Breast epithelium (tissue), 4 donors: Measurements from ENCODE around the gene RAB43. TPM values are rescaled to one million over a fixed set of nuclear protein-coding genes. Genes with fewer than 3 reads are reported as not detected.

Source experiments
- DNase-seq, 2 donors: peaks; one replicate each; pipeline ENCODE4 v3.0.0-alpha.2; 2019; ENCODE audit warnings: low spot score in 2 of 2
- H3K27ac ChIP-seq, 2 donors: fragments of 200-600 bp; sonication (generic) in 1 of 2; one replicate each; pipeline ENCODE4 v1.5.1; 2016 to 2019; ENCODE audit warnings: mild to moderate bottlenecking in 1 of 2
- H3K27me3 ChIP-seq, 2 donors: fragments of 200-600 bp; sonication (generic) in 1 of 2; one replicate each; pipeline versions ENCODE4 v1.5.1 to v1.6.0; 2017 to 2019; ENCODE audit warnings: control low read depth in 1 of 2, mild to moderate bottlenecking in 1 of 2
- H3K36me3 ChIP-seq: fragments of 200-600 bp; one replicate; pipeline ENCODE4 v1.5.1; 2019
- H3K4me1 ChIP-seq, 2 donors: fragments of 200-600 bp; sonication (generic); one replicate each; pipeline ENCODE4 v1.5.1; 2016 to 2019; ENCODE audit warnings: control low read depth in 1 of 2
- H3K4me3 ChIP-seq, 3 donors: fragments of 200-600 bp; sonication (generic); 1 replicate in 2 of 3; 2 replicates in 1 of 3; pipeline ENCODE4 v1.5.1; 2016 to 2019; ENCODE audit warnings: mild to moderate bottlenecking in 3 of 3, moderate library complexity in 2 of 3
- H3K9me3 ChIP-seq, 2 donors: fragments of 200-600 bp; sonication (generic) in 1 of 2; one replicate each; pipeline ENCODE4 v1.5.1; 2016 to 2019; ENCODE audit warnings: control low read depth in 1 of 2
- POLR2A ChIP-seq: fragments of 450-650 bp; IDR thresholded peaks from one replicate; pipeline ENCODE4 v1.6.1; 2016; ENCODE audit warnings: antibody characterized with exemption, mild to moderate bottlenecking, moderate library complexity
- POLR2AphosphoS5 ChIP-seq, 3 donors: sonication (generic); formaldehyde crosslinking; IDR thresholded peaks; one replicate each; pipeline ENCODE4 v1.6.1; 2017; ENCODE audit warnings: antibody characterized with exemption in 3 of 3
- intact Hi-C: fragments of 100-400 bp; cut with DNase I; formaldehyde crosslinking; loops from one replicate; pipeline ENCODE4 v1.15.1; 2023; ENCODE audit warnings: low total_unique reads
- total RNA-seq, 3 donors: library from RNA; depleted of rRNA; stranded (reverse); fragments of >200 nt; gene quantifications; one replicate each; pipeline ENCODE4 v1.1.0, GENCODE V29; 2016
- TF ChIP-seq, protein P1 (sequence below), 3 donors: fragments of 450-650 bp; IDR thresholded peaks; one replicate each; pipeline ENCODE4 v1.5.1; 2016 to 2017; ENCODE audit warnings: antibody characterized with exemption in 3 of 3, mild to moderate bottlenecking in 3 of 3, moderate library complexity in 3 of 3

The RAB43 gene
- total RNA-seq, 3 donors from 2014 or later: 5.6 to 17.0 (median 17.0) TPM

DNA sequence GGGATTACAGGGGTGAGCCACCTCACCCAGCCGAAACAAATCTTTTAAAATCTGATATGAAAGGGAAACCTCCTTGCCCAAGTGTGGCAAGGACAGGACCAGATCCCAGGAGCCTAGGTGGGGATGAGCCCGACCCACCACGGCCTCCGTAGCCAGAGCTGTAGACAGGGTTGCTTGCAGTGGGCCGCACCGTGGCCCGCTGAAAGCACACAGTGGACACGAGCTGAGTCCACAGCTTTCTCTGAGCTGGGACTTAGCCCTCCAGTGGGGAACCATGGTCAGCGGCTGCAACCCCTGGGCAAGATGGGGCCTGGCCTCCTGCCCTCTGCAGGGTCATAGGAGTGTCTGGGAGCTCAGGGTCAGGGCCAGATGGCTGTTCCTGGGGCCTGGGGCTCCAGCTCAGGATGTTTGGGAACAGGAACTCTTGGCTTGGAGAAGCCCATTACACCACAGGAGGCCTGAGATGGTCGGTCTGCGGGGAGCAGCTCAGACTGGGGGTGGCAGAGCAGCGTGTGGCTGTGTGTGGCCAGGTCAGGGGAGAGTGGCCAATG is 36.4 kb downstream of the RAB43 start:
- no peaks in the 10 kb centered on the region for H3K9me3 ChIP-seq
- H3K4me3 ChIP-seq: no peak overlapping the region
- intact Hi-C loops: no loop called here
- peaks cover 0 to 4% of the 10 kb centered on the region in 2 donors for H3K4me1 ChIP-seq
- no peaks in the 10 kb centered on the region for H3K27me3 ChIP-seq
- no peak overlapping the region for H3K27ac ChIP-seq
- H3K36me3 ChIP-seq: no peaks in the 10 kb centered on the region
- TF ChIP-seq POLR2A: no peak
- TF ChIP-seq, protein P1, sequence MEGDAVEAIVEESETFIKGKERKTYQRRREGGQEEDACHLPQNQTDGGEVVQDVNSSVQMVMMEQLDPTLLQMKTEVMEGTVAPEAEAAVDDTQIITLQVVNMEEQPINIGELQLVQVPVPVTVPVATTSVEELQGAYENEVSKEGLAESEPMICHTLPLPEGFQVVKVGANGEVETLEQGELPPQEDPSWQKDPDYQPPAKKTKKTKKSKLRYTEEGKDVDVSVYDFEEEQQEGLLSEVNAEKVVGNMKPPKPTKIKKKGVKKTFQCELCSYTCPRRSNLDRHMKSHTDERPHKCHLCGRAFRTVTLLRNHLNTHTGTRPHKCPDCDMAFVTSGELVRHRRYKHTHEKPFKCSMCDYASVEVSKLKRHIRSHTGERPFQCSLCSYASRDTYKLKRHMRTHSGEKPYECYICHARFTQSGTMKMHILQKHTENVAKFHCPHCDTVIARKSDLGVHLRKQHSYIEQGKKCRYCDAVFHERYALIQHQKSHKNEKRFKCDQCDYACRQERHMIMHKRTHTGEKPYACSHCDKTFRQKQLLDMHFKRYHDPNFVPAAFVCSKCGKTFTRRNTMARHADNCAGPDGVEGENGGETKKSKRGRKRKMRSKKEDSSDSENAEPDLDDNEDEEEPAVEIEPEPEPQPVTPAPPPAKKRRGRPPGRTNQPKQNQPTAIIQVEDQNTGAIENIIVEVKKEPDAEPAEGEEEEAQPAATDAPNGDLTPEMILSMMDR (IDR thresholded peaks at IDR 0.05): no peak
- TF ChIP-seq POLR2AphosphoS5 (IDR thresholded peaks at IDR 0.05): no peak
- no peak for DNase-seq

DNA sequence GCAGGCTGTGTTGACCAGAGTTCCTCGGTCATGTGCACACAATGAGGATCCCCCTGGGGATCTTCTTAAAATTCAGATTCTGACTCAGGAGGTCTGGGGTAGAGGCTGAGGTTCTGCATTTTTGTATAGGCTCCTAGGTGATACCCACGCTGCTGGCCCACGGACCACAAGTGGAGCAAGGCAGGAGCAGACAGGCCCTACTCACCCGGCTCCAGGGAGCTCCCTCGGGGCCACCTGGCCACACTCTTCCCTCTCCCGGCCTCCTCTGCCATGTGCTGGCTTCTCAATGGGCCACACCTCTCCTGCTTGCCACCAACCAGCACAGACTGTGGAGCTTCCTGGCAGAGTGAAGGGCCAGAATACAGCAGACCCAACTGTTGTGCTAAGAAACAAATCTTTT is 37.1 kb downstream of the RAB43 start:
- intact Hi-C loops: no loop called here
- TF ChIP-seq, protein P1 (IDR thresholded peaks at IDR 0.05): no peak
- TF ChIP-seq POLR2AphosphoS5 (IDR thresholded peaks at IDR 0.05) (no peak), POLR2A (no peak)
- H3K27ac ChIP-seq: no peak overlapping the region

DNA sequence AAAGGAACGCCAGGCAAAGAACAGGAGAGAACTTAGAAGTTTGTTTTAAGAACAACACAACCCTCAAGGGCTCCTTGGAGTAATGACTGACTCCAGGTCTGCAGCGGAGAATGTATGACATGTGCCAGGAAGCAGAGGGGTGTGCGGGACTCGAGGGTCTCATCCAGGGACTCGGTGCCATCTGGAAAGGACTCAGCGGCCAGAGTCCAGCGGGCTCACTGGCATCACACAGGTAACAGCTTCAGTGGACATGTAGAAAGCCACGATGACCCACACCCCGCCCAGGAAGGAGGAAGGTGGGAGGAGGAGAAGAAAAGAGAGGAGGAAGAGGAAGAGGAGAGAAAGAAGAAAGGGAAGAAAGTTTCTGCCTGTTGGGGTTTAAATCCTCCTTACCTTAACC is 39.6 kb downstream of the RAB43 start:
- intact Hi-C loops: no loop called here
- peaks cover 0 to under 1% of the 10 kb centered on the region in 2 donors for H3K4me1 ChIP-seq
- no peak overlapping the region for H3K4me3 ChIP-seq
- no peaks in the 10 kb centered on the region for H3K36me3 ChIP-seq
- TF ChIP-seq POLR2AphosphoS5 (IDR thresholded peaks at IDR 0.05) (no peak), POLR2A (no peak)
- TF ChIP-seq, protein P1 (IDR thresholded peaks at IDR 0.05): no peak
- H3K27ac ChIP-seq: no peak overlapping the region
- no peaks in the 10 kb centered on the region for H3K27me3 ChIP-seq
- no peaks in the 10 kb centered on the region for H3K9me3 ChIP-seq
- DNase-seq: no peak

More for the DNA sequence above, 37.1 kb downstream of the RAB43 start:
- Histone ChIP-seq H3K4me3 (no peak overlapping the region), H3K4me1 (peaks cover 0 to 4% of the 10 kb centered on the region in 2 donors), H3K36me3 (no peaks in the 10 kb centered on the region), H3K27me3 (no peaks in the 10 kb centered on the region), H3K9me3 (no peaks in the 10 kb centered on the region)
- no peak for DNase-seq

DNA sequence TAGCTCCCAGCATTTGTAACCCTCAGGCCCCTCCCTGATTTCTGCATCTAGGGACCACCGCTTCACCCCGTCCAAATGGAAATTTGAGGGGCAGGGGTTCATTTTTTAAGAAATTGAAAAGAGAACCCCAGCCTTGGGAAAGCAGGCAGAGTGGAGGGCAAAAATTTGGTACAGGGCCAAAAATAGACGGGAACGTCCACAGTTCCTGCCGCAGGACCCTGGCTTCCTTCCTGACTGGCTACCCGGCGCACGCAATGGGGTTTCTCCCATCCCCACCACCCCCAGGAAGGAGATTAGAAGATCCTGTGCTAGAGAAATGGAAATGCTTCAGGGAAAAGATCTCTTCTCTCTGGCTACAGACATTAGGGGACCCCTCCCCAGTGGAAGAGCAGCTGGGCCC is 40.1 kb downstream of the RAB43 start:
- H3K9me3 ChIP-seq: no peaks in the 10 kb centered on the region
- H3K27ac ChIP-seq: no peak overlapping the region
- TF ChIP-seq POLR2AphosphoS5 (IDR thresholded peaks at IDR 0.05) (no peak), POLR2A (no peak)
- TF ChIP-seq, protein P1 (IDR thresholded peaks at IDR 0.05): no peak
- H3K27me3 ChIP-seq: no peaks in the 10 kb centered on the region
- no peaks in the 10 kb centered on the region for H3K4me1 ChIP-seq
- H3K4me3 ChIP-seq: no peak overlapping the region
- no peaks in the 10 kb centered on the region for H3K36me3 ChIP-seq
- DNase-seq: no peak
- intact Hi-C loops: no loop called here

DNA sequence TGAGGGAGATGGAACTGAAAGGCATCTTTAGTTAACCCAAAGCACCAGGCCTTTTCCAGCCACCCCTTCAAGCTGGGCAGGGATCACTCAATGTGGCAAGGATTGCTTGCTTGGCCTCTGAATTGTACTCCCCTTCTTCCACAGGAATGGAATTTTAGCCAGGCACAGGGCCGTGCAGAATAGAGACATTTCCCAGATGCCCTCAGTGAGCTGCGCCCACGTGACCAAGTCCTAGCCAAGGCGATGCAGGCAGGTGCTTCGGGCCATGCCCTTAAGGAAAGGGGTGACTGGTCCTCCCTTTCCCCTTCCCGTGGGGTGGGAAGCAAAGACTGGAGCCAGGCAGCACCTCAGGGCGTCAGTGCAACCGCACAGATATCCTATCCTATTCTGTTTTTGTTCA is 43.1 kb downstream of the RAB43 start:
- H3K9me3 ChIP-seq: no peaks in the 10 kb centered on the region
- H3K36me3 ChIP-seq: no peaks in the 10 kb centered on the region
- H3K4me3 ChIP-seq: no peak overlapping the region
- H3K27me3 ChIP-seq: no peaks in the 10 kb centered on the region
- DNase-seq: no peak
- no peaks in the 10 kb centered on the region for H3K4me1 ChIP-seq
- no peak overlapping the region for H3K27ac ChIP-seq
- intact Hi-C loops: no loop called here
- TF ChIP-seq, protein P1 (IDR thresholded peaks at IDR 0.05): no peak
- TF ChIP-seq POLR2AphosphoS5 (IDR thresholded peaks at IDR 0.05): no peak
- TF ChIP-seq POLR2A: no peak
